Sciatic nerve (tissue), 1 donor: ENCODE results near the gene LRRC75A. TPM values are rescaled to one million over a fixed set of nuclear protein-coding genes. Genes with fewer than 3 reads are reported as not detected.

ENCODE experiments used
- total RNA-seq: library from RNA; stranded (reverse); fragmentation: NEBNext Ultra II Directional; extraction: Animal tissue kit (Norgen Biotek cat#: 25700); gene quantifications from one replicate; pipeline ENCODE4 v1.2.1, GENCODE V29; 2021
- donor health status: DM: no; HTN: no; CAD: no.

The LRRC75A gene
- total RNA-seq, 1 donor from 2014 or later: 7.0 TPM

Other genes with a start within 250 kb of the LRRC75A start
- gene CENPV, start 138.7 kb downstream of the LRRC75A start, total RNA-seq: 8.7 TPM
- gene UBB, start 111.1 kb downstream of the LRRC75A start, total RNA-seq: 589 TPM
- 26.3 TPM for gene TRPV2, start 76.6 kb downstream of the LRRC75A start, total RNA-seq
- gene ZNF287, start 77.0 kb upstream of the LRRC75A start, total RNA-seq: 8.9 TPM
- 17.1 TPM for gene ZNF624, start 161.7 kb upstream of the LRRC75A start, total RNA-seq
- gene CCDC144A, start 198.0 kb upstream of the LRRC75A start, total RNA-seq: 4.5 TPM